LHCN-M2 (cell line): ENCODE data around the gene PPP1R3F. TPM values are rescaled to one million over a fixed set of nuclear protein-coding genes. Genes with fewer than 3 reads are reported as not detected.
A peak's percentile ranks its signal among the peaks of the same experiment; 100 is the strongest.
"Not testable (repeated sequence)": the region's sequence is repeated elsewhere in the genome, so short reads cannot be mapped to it uniquely, and the experiment has no call there.

Source experiments
- DNase-seq: peaks from one replicate; pipeline ENCODE4 v3.0.0-alpha.2; 2012; ENCODE audit warnings: low read depth
- total RNA-seq: library from RNA; depleted of rRNA; stranded (reverse); fragments of >200 nt; gene quantifications from 2 replicates; pipeline ENCODE4 v1.2.3, GENCODE V29; 2014

Gene PPP1R3F
- total RNA-seq, 1 experiment from 2014 or later: 6.1 TPM

DNA sequence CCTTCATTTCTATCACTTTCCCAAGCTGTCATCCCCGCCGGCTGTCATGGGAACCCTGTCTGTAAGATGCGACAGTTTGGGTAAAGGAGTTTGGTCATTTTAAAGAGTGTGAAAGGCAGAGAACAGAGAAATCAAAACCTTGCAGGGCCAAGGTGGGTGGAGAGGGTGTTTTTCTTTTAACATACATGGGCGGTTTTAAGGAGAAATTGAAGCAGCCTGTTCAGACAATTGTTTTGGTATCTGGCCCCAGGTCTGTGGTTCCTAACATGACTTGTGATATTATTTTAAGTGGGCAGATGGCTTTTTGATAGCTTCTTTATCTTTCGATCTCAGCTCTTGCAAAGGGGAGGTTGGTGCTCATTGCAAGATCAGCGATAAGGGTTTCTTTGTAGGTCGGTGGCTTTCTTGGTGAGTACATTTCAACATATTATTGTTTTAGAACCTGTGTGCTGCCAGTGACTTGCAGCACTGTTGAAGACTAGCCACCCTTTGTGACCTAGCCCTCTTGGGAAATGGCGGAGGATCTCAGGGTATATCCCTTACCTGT is 3.7 kb downstream of the PPP1R3F start:
- DNase-seq: no peak

DNA sequence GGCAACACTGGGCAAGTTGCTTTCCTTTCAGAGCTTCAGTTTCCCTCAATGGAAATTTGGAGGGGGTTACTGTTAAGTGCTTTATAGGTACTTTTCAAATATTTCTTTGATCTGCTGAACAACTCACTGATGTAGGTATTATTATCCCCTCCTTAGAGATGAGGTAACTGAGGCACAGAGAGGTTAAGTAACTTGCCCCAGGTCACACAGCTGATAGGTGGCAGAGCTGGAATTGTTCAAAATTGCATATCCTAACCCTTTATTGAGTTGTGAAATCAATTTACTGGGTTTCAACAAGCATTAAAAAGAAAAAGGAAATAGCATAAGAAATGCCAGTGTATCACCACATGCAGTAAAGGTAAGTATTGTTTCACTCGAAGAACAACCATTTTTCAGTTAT is 6.6 kb downstream of the PPP1R3F start:
- DNase-seq: no peak

DNA sequence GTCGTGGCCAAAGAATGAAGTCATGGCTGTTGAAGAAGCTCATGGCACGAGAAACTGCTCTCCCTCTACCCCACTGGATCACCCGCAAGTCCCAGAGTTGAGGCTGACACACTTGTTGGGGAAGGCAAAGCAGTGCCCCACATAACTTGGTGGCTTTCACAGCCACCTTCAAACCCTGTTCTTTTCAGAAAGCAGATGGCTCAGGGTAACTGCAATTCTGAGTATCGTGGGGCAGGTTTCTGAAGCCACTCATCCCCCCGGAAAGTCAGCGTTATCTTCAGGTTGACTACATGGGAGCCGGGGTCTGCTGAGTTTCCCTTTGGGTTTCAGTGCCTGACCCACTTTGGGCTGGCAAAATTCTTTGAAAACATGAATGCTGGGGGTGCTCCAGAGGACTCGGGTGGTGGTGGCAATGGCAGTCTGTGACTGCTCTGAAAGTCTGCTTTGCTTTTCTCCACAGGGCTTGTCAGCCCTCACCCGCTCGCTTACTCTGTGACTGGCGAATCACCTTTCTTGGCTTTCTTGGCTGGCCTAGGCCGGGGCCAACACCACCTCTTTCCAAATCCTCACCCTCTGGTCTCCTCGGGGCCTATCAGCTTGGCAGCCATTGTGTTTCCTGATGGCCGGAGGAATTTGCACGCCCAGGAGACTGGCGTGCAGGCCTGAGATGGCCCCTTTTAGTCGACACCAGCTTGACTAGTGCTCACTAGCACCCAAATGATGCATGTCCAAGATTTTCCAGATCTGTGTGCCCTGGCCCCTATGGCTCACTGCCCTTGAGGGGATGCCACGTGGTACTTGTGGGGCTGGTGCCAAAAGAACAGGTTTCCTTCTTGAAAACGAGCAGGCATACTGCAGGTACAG is 7.3 kb downstream of the PPP1R3F start:
- DNase-seq: no peak

DNA sequence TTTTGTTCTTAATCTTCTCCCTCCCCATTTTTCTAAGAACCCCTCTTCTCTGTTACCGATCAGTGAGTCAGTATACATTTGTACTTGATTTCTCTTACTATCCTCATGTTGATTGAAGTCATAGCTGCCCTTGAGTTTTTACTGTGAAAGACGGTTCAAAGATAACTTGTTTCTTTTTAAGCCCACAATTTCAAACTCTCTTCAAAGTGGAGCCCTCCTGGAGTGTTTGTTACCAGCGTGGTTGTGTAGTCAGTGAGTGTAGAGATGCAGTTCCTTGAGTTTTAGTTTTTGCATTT is 7.9 kb downstream of the PPP1R3F start:
- DNase-seq: no peak

DNA sequence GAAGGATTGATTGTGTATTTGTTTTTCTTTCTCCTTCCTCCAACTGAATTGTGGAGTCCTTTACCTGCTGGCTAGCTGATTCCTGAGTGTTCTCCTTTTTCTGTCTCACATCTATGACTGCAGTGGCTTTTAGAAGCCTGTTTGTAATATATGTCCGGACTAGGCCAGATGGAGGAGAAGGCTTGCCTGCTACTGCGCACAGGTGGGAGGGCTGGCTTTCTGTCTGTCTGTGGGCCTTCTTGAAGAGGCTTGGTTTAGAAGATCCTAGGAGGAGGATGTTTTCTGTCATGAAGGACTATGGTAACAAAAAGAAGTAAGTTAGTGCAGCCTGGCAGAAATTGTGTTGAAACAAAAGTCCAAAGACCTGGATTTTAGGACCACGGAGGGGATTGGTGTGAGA is 8.5 kb downstream of the PPP1R3F start:
- no peak for DNase-seq

DNA sequence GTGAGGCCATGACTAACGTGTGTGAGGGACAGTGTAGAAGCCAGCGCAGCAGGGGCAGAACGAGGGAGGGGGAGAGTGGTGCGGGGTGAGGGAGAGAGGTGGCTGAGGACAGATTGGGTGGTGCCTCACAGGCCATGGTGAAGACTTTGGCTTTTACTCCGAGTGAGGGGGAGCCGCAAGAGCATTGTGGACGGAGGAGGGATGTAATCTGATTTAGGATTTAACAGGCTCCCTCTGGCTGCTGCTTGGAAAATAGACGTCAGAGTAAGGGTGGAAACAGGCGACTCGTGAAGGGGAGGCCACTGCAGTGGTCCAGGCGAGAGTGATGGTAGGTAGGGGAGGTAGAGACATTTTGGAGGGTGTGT is 13.0 kb downstream of the PPP1R3F start:
- peak; percentile 6 for DNase-seq

DNA sequence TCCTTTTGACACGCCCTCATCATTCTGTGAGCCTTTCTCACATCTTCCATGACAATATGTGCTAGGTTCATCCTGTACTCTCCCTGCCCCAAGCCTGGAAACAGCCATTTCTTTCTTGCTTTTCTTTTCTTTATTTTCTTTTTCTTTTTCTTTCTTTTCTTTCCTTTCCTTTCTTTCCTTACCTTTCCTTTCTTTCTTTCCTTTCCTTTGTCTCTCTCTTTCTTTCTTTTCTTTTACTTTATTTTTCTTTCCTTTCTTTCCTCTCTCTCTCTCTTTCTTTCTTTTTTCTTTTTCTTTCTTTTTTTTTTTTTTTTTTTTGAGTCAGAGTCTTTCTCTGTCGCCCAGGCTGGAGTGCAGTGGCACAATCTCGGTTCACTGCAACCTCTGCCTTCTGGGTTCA is 14.6 kb downstream of the PPP1R3F start:
- DNase-seq: no peak

DNA sequence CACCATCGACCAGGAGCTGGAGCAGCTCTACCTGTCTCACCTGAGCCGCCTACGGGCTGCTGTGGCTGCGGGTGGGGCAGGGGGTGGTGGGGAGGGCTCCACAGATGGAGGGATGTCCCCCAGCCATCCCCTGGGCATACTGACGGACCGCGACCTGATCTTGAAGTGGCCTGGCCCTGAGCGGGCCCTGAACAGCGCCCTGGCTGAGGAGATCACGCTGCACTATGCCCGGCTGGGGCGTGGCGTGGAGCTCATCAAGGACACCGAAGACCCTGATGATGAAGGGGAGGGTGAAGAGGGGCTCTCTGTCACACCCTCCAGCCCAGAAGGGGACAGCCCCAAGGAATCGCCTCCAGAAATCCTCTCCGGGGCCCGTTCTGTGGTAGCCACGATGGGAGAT is 16.5 kb downstream of the PPP1R3F start:
- no peak for DNase-seq

DNA sequence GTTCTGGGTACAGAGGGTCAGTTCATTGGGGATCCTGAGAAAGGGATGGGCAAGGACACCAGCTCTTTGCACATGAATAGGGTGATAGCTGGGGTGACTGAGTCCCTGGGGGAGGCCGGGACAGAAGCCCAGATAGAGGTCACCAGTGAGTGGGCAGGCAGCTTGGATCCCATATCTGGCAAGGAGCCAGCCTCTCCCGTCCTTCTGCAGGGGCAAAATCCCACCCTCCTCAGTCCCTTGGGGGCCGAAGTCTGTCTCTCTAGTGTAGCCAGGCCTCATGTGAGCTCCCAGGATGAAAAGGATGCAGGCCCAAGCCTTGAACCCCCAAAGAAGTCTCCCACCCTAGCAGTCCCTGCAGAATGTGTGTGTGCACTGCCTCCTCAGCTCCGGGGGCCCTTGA is 17.0 kb downstream of the PPP1R3F start:
- DNase-seq: no peak

DNA sequence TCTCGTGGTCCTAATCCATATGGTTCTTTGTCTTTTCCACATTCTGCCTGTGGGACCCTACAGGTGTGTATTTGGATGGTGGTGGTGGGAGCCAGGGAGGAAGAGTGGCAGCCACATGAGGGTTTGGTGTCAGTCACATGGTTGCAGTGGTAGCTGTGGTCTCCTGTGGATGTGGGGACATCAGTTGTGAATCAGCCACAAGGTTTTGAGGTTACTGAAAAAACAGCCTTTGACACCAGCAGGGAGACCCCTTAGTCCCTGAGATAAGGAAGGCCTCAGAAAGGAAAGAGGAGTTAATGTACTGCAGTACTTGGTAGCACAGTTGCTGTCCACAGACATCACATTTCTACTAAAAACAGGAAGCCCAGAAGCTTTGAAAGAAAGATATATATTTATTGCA is 18.1 kb downstream of the PPP1R3F start:
- no peak for DNase-seq

DNA sequence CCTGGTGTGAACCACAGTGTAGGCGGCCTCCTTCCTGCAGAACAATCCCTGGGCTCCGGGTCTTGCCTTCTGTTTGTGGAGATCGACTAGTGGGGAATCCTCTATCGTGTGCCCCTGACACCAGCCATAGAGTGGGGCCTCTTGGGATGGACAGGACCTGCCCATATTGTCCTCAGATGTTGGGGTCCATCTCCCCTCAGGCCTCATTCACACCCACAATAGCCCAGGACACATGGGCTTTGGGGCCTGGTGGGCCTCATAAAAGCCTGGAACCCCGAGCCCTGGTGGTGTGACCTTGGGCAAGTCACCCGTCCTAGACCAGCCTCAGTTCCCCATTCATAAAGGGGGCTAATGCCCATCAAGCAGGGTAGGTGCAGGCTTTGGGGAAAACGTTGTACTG is 20.6 kb downstream of the PPP1R3F start:
- no peak for DNase-seq

DNA sequence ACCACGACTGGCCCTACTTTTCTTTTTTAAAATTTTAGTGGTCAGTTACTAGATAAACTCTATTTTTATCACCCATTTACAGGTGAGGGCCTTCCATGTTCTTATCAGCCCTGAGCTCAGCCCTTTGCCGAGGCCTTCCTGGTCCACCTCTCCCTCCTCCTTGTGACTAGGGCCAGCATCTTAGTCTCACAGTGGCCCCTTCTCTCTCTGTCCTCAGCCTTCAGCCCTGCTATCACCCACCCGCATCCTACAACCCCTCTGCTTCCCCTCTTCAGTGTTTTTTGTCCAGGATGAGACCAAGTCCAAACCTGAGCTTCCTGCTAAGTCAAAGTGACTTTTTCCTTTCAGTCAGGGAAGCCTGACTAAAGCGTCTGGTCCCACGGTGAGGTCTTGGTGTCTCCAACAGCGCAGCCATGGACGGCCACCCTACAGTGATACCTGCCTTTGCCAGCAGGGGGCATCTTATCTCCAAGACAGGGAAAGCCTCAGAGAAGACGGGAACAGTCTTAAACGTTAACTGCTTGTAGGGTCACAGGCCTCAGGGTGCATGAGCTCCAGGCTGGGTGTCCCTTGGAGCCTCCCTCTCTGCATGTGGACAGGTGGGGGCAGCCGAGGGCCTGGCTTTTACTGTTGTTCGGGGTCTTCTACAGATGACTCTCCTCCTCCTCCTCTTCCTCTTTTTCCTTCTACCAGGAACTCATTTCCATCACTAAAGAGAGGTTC is 22.2 kb downstream of the PPP1R3F start:
- DNase-seq: peak; percentile 48

DNA sequence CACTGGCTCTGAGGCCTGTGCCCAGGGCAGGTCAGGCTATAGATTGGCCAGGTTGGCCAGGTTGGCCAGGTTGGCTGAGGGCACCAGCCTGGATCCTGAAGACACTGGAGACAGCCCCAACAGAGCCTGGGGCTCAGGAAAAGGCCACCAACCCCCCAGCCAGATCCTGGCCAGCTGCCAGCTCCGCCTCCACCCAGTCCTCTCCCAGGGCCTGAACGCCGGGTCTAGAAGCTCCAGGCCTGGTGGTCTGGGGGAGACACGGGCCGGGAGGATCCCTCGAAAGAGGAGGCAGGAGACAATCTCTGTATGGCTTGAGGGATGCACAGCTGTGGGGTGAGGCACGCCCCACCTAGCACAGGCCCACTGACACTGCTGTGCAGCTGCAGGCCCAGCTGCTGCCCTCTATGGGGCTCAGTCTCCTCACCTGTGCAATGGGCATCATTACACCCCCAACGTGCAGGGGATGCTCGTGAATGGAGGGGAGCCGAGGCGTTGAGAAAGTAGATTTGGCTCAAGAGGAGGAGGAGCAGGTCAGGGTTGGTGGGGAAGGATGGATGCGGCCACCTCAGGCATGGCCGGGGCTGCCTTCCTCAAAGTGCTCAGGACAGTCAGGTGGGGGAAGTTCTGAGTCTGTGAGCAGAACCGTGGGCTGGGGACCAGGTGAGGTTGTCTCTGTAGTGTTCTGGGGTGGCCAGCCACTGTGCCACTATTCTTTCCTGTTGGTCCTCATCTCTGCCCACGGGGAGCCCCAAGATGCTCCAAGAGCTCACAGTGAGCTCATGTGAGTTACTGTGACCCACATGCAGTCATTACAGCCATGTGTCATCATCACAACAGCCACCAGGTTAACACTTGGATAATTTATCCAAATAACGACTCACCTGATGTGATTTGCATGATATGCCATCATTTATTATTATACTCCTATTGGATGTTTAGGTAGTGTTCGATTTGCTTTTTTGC is 23.1 kb downstream of the PPP1R3F start:
- DNase-seq: no peak

DNA sequence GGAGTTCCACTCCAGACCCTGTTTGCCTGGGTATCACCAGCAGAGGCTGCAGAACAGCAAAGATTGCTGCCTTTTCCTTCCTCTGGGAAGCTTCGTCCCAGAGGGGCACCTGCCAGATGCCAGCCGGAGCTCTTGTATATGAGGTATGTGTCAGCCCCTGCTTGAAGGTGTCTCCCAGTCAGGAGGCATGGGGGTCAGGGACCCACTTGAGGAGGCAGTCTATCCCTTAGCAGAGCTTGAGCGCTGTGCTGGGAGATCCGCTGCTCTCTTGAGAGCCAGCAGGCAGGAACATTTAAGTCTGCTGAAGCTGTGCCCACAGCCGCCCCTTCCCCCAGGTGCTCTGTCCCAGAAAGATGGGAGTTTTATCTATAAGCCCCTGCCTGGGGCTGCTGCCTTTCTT is 29.7 kb downstream of the PPP1R3F start:
- DNase-seq: not testable (repeated sequence)

DNA sequence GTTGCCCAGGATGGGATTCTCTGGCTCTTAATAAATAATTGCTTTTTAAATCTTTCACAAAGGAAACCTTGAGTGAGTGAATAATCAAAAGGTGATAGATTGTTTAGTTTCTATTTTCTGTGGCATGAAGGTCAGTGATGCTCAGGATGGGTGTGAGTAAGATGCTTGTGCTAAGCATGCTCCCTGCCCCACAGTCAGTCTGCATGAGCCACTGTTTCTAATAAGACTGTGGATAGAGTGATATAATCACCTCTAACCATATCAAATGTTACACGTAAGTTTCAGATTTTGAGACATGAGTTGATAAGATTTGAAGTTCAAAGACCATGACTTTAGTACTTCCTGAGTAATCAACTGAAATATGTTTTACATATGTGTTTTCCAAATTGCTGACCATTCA is 31.1 kb downstream of the PPP1R3F start:
- DNase-seq: no peak

DNA sequence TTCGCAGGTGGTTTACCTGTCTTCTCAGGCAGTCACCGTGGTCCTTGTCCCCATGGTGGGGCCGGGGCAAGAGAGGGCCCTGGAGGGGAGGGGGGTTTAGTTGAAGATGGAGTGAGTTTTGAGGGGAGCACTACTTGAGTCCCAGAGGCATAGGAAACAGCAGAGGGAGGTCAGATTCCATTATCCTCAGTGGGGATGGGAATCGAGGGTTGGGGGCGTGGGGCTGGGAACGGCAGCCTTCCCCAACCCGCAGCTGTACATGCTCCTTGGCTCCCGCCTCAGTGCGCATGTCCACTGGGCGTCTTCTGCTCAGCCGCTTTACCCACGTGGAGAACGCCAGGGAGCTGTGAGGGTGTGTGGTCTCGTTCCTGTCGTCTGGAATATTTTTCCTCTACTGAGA is 33.8 kb downstream of the PPP1R3F start, which contains the start of gene GAGE10:
TSS of gene GAGE10 (plus strand) at position 301 of the 400 bp plus-strand sequence. CDS start 1,214 bp downstream, outside the sequence.
- no peak for DNase-seq

DNA sequence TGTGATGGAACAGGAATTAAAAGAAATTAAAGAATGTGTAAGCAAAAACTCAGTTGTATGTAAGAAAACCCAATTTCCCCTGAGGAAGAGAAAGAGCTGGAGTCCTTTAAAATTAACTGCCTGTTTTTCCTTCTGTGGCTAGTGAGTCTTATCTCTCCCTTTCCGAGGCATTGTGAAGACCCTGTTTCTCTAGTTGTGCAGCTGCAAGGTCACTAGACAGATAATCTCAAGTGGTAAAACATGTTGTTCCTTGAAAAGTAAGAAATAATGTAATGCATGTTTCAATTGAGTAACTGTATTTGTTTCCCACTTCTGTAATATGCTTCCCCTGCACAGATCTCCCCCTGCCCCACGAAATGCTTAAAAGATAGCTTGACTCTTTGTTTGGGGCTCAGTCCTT is 38.2 kb downstream of the PPP1R3F start:
- DNase-seq: not testable (repeated sequence)

DNA sequence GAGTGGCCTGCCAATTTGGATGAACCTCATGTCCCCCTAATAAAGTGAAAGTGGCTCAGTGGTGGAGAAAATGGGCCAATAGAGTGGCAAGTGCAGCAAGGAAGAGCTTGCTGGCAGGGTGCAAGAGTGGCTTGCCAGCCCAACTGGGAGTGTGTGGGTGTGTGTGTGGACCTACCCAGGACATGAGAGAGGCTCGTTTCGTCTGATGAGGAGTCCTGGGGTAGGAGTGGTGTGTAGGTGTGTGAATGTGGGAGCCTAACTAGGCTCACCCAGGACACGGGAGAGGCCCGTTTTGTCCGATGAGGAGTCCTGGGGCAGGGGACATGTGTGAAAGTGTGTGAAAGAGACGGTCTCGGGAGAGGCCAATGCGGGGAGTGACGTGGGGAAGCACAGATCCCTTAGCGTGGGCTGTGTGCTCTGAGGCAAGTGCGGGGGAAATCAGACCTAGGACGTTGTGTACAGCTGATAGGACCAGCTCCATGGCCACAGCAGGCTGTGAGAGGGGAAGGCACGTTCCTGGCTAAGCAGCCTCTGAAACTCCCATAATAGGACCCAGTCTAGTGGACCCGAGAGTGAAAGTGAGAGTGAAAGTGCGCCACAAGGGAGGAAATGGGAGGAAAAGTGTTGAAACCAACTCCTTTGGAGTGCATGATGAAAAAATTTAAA is 39.1 kb downstream of the PPP1R3F start:
- DNase-seq: peak; percentile 12

DNA sequence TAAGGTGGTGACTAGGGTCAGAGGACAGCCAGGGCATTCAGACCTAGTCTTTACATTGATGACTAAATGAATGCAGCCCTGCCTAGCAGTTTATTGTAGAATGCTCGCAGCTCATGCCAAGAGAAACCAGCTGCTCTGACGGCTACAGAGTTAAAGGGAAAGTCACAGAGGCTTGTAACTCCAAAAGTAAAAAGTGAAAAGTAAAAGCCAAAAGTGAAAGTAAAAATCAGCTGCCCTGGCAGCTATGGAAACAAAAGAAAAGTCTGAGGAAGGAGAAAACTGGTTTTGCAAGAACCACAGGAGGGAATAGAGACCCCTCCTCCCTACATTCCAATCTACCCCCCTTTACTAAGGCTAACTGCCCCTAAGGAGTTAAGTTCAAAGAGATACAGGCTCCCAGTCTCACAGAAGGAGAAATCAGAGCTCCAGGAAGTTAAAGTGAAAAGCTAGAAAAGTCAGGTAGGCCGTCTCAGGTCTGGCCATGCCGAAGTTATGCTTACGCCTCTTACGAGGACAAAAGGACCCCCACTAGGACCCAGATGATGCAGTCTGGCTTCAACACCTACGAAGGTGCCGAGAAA is 39.9 kb downstream of the PPP1R3F start:
- peak; percentile 29 for DNase-seq

DNA sequence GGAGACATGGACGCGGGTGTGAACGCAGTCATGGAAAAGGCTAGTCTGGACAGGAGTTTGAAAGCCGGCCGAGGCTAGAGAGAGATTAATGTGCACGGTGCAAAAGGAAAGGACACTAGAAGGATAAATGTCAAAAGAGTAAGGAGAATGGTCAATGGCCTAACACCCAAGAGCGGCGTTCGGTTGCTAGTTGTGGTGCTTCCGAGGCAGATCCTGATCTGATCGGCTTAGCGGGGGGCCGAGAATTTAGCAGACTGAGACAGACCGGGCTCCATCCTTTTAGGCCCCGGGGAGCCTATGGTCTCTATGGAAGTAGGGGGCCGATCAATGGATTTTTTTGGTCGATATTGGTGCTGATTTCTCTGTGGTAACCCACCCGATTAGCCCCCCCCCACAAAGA is 40.8 kb downstream of the PPP1R3F start:
- DNase-seq: no peak

DNA sequence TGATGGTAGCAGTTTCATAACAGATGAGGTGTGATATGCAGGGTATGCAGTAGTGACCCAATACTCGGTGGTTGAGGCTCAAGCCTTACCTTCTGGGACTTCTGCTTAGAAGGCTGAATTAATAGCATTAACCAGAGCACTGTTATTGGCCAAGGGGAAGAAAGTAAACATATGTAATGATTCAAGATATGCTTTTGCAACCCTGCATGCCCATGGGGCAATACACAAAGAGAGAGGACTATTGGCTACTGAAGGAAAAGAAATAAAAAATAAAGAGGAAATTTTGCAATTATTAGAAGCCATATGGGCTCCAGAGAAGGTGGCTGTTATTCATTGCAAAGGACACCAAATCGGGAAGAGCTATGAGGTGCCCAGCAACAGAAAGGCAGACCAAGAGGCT is 42.6 kb downstream of the PPP1R3F start:
- DNase-seq: no peak
